TTC549 (cell line): ENCODE results near the gene NYNRIN.

ENCODE experiments used
- FAIRE-seq: peaks from 2 replicates; lab custom pipeline; 2012; peaks lifted over from hg19 to GRCh38; lab: Jason Lieb, UNC

The NYNRIN gene

DNA sequence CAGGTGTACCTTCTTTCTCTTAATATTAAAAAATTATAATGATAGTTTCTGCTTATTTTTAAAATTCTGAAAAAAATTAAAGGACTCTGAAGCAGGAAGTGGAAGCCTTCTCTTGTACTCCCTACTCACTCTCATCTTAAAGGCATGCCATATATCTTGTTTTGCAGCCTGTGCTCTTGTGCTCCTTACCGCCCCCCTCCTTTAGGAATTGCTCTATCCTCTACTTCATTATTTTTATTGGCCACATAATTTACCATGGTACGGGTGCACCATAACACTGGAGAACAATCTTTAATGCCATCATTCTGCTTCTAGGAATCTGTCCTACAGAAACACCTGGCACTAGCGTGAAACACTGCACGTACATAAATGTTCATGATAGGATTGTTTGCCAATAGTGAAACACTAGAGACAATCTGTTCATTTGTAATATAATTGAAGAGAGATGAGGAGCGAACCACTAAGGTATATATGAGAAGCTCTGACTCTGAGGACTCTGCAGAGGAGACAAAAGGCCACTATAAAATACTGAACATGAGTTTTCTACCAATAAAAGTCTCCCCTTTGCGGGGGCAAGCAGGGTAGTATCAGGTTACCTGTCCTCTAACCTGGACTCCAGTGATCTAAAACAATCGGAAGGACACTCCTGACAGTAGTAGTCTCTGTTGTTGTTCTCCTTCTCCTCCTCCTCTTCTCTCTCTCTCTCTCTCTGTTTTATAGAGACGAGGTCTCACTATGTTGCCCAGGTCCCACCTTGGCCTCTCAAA is 6.3 kb upstream of the NYNRIN start:
- no peak for FAIRE-seq

DNA sequence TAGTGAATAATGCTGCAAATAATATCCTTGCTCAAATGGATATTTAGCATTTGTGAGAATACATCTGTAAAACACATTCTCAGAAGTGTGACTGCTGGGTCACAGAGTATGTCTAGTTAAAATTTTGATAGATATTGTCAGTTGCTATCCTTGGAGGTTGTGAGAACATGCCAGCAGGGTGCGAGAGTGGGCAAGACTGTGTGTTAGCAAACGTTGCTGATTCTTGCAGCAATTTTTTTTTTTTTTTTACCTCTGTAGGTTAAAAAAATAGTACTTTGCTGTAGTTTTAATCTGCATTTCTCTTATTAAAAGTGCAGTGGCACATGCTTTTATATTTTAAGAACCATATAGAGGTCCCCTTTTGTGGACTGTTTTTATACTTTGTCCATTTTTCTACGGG is 4.5 kb upstream of the NYNRIN start:
- FAIRE-seq = no peak

DNA sequence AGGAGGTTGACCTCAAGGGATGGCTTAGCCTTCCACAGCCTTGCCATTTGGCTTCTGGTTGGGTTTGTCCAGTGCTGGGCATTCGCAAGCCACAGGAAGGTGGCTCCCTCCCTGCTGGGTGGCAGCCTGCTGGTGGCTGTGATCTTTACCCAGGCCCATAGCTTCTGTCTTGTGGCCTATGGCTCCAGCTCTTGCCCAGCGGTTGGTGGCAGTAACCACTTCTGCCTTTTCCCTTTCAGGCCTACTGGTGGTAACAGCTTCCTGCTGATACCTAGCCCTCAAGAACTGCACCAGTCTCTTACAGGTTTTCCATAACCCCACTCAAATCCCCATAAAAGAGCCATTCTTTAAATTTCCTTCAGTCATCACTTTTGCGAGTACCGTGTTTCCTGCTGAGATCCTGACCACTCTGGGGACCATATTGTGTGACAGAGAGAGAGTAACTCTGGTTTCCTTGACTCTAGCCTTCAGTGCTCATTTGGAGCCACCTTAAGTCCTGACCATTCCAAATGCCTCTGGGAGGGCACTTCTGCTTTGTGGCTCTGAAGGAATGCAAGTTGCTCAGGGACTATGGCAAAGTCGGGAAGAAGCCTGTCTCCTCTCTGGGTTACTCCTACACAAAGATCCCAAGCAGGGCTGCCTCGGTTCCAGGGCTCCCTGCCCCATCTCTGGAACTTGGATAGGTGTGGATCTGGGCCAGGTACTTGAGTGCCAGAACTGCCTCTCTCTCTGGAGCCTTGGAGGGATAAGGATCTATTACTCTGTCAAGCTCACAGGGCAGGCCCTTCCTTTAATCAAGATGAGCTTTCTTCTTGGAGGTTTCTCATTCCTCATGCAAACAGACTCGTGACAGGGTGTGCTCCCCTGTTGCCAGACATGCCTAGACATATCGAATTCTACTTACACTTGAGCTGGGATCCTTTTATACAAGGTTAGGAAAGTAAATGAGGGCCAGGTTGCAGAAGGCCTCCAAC is 2.9 kb upstream of the NYNRIN start:
- FAIRE-seq = no peak

DNA sequence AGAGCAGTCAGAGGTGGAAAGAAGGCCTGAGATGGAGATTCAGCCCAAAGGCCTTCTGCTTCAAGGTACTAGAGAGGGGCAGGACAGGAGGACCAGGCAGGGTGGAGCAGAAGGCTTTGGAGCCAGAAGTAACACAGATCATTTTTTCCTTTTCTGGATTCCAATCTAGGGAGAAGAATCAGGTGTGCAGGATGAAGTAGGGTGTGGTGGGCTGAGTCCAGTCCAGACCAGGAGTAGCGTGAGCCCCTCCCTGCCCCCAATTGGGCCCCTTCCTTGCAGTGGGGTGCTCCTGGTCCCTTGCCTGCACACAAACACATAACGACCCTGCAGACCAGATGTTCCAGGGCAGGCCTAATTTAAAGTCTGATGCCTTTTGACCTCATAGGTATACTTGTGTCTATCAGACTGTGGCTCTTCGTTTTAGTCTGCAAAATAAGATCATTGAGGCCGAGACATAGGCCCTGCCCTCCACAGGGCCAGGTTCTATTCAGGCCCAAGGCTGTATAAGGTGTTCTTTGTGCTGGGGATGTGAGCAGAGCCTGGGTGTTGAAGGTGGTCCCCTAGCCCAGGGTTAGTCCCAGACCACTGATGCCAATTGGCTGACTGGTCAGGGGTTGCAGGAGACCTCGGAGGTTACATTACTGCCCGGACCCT is 1.0 kb upstream of the NYNRIN start:
- no peak for FAIRE-seq

DNA sequence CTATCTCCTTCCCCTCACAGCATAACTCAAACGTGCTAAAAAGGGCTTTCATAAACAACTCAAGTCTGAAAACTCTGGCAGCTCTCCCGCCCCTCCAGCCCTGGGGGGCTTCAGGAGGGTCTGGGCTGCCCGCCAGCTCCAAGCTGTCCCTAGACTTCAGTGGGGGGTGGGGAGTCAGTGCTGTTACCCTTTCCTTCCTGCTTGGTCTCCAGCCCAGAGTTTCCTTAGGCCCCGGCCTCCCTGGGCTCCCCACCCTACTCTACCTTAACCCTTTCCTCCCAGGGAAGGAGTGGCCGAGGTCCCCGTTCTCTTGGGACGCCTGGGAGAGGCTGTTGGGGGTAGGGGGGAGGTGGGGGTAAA is 530 bp upstream of the NYNRIN start:
- FAIRE-seq = no peak

DNA sequence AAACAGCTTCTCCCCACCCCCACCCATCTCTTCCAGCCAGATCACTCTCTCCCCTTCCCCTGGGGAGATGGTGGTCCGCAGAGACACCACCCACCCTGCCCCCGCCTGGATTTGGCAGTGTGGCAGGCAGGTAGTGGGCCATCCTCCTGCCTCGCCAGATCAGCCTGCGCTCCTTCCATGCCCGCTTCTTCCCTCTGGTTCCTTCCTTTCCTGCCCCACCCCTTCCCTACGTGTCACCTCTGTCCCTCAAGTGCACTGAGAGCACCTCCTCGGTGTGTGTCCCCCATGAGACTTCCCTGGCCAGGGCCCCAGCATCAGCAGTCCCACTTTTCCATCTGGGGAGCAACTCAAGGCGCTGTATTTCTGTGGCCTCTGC is 632 bp downstream of the NYNRIN start:
- no peak for FAIRE-seq

DNA sequence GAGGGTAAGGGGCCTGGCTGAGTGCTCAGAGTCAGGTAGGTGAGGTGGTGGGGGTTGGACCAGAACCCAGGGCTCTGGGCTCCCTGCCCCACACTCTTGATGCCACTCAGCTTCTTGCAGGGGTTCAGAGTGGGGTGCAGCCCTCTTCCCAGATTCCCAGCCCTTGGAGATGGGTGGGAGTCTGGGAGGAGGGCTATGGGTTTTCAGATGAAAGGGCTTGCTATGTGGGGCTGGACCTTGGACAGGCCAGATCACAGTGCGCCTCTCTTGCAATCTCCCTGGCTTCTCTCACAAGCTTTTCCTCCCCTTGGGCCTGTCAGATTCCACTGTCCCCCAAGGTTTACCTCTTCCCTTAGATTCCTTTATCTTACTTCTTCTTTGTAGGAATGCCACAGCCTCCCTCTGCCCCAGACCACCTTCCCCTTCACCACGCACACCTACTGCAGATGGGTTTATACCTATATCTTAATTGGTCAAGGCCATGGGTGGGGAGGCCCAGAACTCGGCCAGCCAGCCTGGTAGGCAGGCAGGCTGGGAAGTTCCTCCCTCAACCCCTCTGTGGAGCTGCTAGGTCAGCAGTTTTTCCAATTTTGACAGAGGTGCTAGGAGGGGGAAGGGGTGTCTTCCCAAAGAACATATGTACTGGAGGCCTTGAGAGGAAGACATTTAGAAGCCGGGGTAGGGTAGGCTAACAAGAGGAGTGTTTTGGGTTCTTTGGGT is 1.4 kb downstream of the NYNRIN start:
- FAIRE-seq = no peak

DNA sequence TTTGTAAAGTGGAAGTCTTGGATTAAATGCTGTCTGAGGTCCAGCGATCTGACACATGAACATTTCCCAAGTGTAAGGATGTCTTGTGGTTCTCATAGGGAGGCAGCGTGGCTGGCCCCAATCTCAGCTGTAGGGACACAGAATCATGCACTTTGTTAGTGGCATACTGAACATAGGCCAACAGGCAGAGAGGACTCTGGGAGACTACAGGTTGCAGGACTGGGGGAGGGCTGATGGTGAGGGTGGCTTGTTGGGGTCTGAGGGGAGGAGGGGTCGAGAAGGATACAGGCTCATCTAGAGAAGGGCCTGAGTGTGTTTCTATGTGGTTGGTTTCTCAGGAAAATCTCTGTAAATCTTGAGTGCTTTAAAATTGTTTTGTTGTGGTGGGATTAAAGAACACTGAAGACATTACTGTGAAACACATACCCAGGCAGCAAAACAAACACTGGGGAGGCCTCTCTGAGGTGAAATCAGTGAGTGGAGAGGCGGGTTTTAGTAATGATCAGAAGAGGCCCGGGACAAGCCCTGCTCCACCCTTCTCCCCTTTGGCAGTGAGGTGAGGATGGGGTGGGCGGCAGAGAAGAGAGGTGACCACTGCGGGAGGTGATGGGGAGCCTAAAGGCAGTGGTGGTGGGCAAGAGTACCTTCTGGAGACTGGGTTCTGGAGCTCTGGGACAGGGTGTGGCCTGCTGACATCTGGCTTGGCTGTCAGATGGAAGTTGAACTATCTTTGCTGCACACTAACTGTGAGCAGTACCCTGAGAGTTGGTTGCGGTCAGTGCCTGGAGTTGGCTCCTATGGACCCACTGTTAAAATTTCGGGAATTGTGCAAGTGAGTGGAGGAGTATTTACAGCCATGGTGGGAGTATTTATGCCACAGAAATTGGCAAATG is 3.3 kb downstream of the NYNRIN start:
- no peak for FAIRE-seq

DNA sequence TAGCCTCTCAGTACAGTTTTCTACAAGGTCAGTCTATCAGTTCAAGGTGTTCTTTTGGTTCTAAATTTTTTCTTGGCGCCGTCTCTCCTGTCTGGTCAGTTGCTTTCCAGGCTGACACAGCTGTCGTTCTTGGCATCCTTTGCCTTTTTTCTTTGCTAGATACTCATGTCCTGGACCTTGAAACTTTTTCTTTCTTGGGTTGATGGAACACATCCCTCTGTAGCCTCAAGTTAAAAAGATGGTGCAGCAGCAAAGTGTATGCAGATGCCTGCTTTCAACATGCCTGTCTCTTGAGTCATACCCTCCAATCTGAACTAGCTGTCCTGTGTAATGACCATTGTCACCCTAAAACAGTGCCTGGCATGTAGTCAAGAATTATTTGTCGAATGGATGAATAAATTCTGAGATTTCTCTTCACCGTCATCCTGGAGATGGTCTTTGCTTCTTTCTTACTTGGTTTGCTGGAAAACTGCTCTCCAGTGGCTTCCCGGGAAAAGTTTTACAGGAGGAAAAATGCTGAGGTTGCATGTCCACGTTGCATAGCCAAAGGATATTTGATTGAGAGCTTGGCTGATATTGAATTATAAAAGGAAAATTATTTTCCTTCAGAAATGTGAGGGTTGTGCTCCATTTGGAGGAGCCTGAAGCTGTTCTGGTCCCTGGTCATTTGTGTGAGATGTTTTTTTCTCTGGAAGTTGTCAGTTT is 4.6 kb downstream of the NYNRIN start:
- no peak for FAIRE-seq

DNA sequence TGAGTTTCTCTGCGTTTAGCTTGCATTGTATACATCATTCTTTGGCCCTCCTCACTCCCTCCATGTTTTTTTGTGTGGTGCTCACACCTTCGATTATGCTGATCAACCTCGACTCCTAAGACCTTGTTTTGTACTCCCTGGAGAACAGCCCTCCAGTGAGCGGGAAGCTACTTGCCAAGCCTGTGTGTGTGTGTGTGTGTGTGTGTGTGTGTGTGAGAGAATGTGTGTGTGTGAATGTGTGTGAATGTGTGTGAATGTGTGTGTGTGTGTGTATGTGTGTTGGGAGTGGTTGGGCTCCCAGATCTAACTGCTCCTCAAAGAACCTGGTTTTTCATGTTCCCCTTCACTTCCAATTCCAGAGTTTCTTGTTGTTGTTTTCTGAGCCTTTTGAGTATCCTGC is 6.0 kb downstream of the NYNRIN start:
- no peak for FAIRE-seq

DNA sequence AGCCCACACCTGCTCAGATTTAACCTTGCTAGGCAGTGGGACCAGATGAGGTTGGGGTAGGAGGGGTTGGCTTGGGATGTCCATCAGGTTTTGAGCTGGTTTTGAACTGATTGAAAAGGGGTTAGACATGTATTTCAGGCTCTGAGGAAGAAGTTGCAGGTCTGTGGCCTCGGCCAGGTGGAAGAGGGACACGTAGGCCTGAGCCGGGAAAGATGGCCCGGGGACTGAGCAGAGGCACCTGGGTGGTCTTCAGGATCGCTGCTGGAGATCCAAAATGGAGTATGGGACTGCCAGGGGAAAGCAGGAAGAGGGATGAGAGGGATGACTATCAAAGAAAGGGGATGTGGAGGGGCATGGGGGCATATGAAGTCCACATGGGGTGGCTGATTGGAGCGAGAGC is 7.6 kb downstream of the NYNRIN start:
- FAIRE-seq = no peak

DNA sequence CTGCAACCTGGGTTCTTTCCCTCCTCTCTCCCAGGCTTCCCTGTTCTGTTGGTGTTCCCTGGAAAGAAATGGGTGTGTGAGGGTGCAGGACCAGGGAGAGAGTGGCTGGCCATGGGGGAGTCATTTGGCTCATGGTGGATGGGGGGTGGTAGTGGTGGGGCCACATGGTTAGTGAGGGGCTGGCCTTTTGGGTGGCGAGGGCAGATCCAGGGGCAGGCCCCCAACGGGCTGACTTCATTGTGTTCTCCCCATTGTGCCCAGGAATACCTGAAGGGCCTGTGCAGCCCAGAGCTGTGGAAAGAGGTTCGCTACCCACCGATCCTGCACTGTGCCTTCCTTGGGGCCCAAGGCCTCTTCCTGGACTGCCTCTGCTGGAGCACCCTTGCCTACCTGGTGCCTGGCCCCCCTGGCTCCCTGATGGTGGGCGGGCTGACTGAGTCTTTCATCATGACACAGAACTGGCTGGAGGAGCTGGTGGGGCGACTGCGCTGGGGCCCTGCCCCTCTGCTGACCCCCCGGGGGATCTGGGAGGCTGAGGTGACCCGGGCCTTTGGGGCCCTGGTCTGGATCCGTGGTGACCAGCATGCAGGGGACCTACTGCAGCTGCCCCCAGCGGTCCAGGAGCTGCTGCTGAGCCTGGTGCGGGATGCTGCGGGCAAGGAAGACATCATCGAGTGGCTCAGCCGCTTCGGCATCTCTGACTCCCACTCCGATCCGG is 9.0 kb downstream of the NYNRIN start:
- FAIRE-seq = no peak

DNA sequence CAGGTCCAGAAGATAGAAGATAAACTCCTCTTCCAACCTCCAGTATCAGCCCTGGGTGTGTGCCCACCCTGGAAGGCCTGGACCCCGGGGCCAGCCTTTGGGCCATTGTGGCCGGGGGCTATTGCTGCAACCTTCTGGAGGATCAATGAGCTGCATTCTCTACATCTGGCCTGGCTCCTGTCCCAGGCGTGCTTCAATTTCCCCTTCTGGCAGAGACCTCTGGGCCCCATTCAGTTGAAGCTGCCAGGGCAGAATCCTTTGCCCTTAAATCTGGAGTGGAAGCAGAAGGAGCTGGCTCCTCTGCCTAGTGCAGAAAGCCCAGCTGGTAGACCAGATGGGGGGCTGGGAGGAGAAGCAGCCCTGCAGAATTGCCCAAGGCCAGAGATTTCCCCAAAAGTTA is 10.0 kb downstream of the NYNRIN start:
- FAIRE-seq = no peak

DNA sequence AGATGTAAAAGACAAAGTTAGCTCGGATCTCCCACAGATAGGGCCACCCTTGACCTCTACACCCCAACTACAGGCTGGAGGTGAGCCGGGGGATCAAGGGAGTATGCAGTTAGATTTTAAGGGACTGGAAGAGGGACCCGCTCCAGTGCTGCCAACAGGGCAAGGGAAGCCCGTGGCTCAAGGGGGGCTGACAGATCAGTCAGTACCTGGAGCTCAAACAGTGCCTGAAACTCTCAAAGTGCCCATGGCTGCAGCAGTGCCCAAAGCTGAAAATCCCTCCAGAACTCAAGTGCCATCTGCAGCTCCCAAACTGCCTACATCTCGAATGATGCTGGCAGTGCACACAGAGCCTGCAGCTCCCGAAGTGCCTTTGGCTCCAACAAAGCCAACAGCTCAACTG is 10.4 kb downstream of the NYNRIN start:
- FAIRE-seq = no peak

DNA sequence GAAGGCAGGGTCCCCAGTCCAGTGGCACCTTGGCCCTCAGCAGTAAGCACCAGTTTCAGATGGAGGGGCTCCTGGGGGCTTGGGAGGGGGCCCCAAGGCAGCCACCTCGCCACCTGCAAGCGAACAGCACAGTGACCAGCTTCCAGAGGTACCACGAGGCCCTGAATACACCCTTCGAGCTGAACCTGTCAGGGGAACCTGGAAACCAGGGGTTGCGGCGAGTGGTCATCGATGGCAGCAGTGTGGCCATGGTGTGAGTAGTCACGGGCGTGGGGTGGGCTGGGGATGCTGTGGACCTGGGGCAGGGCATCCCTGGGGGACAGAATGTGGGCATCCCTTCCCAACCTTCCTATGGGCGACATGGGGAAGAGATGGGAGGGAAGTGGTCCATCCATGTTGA is 11.2 kb downstream of the NYNRIN start:
- FAIRE-seq = no peak

DNA sequence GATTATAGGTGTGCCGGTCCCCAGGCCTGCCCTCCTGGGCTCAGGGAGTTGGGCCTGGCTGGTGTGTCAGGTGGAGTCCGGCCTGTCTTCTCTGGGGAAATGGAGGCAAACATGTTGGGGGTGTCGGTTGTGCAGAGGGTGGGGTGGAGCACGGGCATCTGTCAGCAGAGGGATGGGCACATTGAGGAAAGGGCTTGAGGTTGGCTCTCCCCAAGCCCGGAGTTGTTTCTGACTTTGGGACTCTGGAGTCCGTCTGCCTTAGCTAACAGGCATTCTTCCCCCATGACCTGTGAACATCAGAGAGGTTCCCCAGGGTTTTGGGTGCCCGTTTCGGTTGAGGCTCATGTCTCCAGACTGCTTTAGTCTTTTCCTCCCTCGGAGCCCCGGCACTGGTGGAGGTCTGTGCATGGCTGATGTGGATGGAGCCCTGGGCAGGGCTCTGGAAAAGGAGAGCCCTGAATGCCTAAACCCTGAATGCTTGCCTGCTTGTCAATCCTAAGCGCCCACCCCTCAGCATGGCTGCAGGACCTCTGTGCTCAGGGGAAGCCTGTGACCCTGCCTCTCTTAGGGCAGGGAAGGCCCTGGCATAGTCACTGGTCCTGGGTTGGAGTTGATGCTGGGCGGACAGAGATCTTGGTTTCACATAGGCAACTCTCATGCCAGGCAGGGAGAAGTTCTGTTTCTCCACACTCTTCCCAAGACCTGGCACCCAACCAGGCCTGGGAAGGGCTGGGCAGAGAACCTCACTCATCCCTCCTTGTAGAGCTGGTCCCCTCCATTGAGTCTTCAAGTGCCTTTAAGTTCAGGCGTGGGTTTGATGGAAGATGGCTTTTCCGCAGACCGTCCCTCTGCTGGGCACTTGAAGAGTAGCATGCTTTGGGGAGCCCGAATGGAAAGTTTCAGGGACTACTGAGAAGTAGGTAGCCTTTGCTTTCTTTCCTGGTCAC is 12.9 kb downstream of the NYNRIN start:
- peak; percentile 46 for FAIRE-seq

DNA sequence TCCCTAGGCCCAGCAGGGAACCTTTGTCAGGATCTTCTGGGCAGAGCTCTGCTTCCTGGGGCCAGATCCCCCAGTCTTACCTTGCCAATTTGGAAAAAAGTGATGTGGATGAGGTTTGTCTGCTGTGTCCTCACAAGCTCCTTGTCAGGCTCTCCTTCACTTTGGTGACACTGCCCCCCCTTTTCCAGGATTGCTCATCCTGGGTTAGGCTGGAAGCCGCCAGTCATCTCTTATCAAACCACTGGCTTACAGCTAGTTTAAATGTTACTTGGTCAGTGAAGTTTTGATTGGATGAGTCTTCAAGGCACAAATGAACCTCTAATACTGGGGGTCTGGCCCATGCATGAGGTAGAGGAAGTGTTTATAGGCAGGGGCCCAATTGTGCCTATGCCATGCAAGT is 15.3 kb downstream of the NYNRIN start:
- FAIRE-seq = no peak

DNA sequence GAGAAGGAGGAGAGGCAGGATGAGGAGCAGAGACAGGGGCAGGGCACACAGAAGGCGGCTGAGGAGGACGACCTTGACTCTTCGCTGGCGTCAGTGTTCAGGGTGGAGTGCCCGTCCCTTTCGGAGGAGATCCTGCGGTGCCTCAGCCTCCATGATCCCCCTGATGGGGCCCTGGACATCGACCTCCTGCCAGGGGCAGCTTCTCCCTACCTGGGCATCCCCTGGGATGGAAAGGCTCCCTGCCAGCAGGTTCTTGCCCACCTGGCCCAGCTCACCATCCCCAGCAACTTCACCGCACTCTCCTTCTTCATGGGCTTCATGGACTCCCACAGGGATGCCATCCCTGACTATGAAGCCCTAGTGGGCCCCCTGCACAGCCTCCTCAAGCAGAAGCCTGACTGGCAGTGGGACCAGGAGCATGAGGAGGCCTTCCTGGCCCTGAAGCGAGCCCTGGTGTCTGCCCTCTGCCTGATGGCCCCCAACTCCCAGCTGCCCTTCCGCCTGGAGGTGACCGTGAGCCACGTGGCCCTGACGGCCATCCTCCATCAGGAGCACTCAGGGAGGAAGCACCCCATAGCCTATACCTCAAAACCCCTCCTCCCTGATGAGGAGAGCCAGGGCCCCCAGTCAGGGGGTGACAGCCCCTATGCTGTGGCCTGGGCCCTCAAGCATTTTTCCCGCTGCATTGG is 16.1 kb downstream of the NYNRIN start:
- FAIRE-seq = no peak
